OCI-LY7 (cell line): ENCODE data around the gene IL1RN.

Source experiments
- CTCF ChIP-seq: fragments of 200-600 bp; sonication (generic); conservative IDR thresholded peaks from 2 replicates; pipeline ENCODE4 v1.5.1; 2014; ENCODE audit warnings: mild to moderate bottlenecking, antibody characterized with exemption, low read length, moderate library complexity, mixed read lengths
- EZH2phosphoT487 ChIP-seq: fragments of 200-600 bp; sonication (generic); IDR thresholded peaks from 2 replicates; pipeline ENCODE4 v1.6.1; 2018; ENCODE audit warnings: low read depth, borderline replicate concordance, mild to moderate bottlenecking, mixed run types, antibody characterized with exemption, low read length, moderate library complexity, mixed read lengths

GRCh38 chr2:113169002-113169530 is 41.7 kb downstream of the IL1RN start:
- TF ChIP-seq CTCF (no peak), EZH2phosphoT487 (no peak)
